PFSK-1 (cell line): ENCODE results near the gene CDKL5. TPM values are rescaled to one million over a fixed set of nuclear protein-coding genes. Genes with fewer than 3 reads are reported as not detected.

Experiments
- FOXP2 ChIP-seq: optimal IDR thresholded peaks from 2 replicates; pipeline ENCODE3; 2011; ENCODE audit warnings: borderline replicate concordance, control low read depth, inconsistent platforms; ENCODE audit not compliant: insufficient read depth; ENCODE audit errors: extremely low read length, extremely low read depth
- POLR2AphosphoS5 ChIP-seq: IDR thresholded peaks from 2 replicates; pipeline ENCODE4 v1.6.1; 2012; ENCODE audit warnings: low read depth, mild to moderate bottlenecking, control low read depth, low read length, moderate library complexity
- SIN3A ChIP-seq: IDR thresholded peaks from 2 replicates; pipeline ENCODE4 v1.6.1; 2012; ENCODE audit warnings: mild to moderate bottlenecking, low read length, moderate library complexity, borderline replicate concordance; ENCODE audit not compliant: insufficient read depth
- TAF1 ChIP-seq: IDR thresholded peaks from 2 replicates; pipeline ENCODE4 v1.6.1; 2012; ENCODE audit warnings: low read length, control low read depth, borderline replicate concordance; ENCODE audit not compliant: insufficient read depth
- polyA plus RNA-seq: library from polyadenylated mRNA; unstranded; fragments of >200 nt; gene quantifications from one replicate; pipeline ENCODE4 v1.2.1, GENCODE V29; 2012; ENCODE audit warnings: low read depth, missing spikeins; ENCODE audit not compliant: insufficient read length
- TF ChIP-seq, protein P1 (sequence below), 2 experiments: IDR thresholded peaks; 2 replicates each; pipeline versions ENCODE4 v1.6.1 to v1.8.0; 2011 to 2012; ENCODE audit warnings: low read depth in 2 of 2, low read length in 2 of 2, control low read depth in 1 of 2, inconsistent platforms in 1 of 2, mild to moderate bottlenecking in 1 of 2, moderate library complexity in 1 of 2; ENCODE audit not compliant: insufficient read depth in 1 of 2

CDKL5 gene
- not detected for polyA plus RNA-seq

DNA sequence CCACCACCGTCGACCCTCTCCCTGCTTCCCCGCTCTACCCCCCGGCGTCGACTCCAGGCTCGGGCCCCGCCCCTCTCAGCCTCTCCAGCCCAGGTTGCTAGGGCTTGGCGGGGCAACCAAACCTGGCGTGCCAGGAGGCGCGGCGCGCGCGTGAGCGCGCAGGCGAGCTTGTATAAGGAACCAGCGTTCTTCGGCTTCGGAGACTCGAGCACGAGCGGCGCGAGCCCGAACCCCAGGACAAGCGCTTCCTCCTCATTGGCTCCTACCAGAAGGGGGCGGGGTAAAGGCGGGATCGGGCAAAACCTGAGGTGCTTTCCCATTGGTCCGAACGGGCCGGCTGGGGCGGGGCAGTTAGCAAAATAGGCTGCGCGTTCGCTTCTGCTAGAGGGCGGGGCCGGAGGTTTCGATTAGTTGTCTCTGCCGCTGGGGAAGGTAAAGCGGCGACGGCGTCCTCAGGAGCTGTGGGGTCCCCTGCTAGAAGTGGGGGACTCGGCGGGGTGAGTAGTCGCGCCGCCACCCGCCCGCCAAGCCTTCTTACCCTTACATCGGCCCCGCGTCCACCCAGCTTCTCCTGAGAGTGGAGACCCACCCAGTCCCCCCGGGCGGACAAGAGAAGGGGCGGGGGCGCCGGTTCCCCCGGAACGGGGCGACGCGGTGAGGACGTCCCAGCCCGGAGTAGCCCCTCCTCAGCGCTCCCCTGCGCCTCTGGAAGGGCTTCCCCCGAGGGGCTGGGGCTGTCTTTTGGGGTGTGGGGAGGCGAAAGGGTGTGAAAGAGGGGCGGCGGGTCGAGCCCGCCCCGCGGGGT lies at the start of gene CDKL5:
Gene CDKL5 (plus strand): TSS at position 410 of the 805 bp plus-strand sequence. CDS start 81,489 bp downstream, outside the sequence.
- TF ChIP-seq FOXP2 (no peak), SIN3A (no peak), TAF1 (no peak), POLR2AphosphoS5 (no peak)
- TF ChIP-seq, protein P1, sequence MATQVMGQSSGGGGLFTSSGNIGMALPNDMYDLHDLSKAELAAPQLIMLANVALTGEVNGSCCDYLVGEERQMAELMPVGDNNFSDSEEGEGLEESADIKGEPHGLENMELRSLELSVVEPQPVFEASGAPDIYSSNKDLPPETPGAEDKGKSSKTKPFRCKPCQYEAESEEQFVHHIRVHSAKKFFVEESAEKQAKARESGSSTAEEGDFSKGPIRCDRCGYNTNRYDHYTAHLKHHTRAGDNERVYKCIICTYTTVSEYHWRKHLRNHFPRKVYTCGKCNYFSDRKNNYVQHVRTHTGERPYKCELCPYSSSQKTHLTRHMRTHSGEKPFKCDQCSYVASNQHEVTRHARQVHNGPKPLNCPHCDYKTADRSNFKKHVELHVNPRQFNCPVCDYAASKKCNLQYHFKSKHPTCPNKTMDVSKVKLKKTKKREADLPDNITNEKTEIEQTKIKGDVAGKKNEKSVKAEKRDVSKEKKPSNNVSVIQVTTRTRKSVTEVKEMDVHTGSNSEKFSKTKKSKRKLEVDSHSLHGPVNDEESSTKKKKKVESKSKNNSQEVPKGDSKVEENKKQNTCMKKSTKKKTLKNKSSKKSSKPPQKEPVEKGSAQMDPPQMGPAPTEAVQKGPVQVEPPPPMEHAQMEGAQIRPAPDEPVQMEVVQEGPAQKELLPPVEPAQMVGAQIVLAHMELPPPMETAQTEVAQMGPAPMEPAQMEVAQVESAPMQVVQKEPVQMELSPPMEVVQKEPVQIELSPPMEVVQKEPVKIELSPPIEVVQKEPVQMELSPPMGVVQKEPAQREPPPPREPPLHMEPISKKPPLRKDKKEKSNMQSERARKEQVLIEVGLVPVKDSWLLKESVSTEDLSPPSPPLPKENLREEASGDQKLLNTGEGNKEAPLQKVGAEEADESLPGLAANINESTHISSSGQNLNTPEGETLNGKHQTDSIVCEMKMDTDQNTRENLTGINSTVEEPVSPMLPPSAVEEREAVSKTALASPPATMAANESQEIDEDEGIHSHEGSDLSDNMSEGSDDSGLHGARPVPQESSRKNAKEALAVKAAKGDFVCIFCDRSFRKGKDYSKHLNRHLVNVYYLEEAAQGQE (IDR thresholded peaks at IDR 0.05; ENCODE audit: insufficient read depth in 1 of 2, low read depth in 2 of 2, low read length in 2 of 2): no peak

DNA sequence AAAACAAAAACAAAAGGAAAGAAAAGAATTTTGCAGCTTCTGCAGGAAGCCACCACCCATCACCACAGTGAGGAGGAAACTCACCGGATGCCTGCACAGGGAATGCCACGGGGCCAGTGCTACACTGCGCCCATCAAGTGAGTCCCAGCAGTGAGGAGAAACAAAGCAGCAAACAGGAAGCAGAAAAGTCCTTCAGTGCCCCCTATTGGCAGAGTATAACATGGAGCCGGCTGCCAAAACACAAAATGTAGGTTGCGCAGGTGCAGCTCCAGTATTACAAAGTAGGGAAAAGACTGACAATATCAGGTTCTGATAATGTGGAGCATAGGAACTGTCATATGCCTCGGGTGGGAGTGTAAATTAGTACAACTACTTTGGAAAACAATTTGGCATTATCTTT lies 47.6 kb upstream of the CDKL5 start:
- TF ChIP-seq SIN3A: no peak
- TF ChIP-seq, protein P1 (IDR thresholded peaks at IDR 0.05; ENCODE audit: insufficient read depth in 1 of 2, low read depth in 2 of 2, low read length in 2 of 2): no peak
- TF ChIP-seq FOXP2: no peak
- TF ChIP-seq POLR2AphosphoS5: no peak
- TF ChIP-seq TAF1: no peak

DNA sequence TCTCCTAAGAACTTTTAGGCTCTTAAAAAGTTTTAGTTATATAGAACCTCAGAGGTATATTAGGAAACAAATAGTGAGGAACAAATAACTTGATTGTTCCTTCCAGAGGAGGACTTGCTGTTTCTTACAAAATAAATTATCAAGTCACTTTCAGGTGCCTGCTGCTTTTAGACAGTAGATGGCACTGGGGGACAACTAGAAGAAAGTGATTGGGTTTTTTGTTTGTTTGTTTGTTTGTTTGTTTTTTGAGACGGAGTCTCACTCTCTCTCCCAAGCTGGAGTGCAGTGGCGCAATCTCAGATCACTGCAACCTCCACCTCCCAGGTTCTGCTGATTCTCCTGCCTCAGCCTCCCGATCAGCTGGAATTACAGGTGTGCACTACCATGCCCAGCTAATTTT lies 35.4 kb upstream of the CDKL5 start:
- no peak for TF ChIP-seq TAF1
- no peak for TF ChIP-seq FOXP2

DNA sequence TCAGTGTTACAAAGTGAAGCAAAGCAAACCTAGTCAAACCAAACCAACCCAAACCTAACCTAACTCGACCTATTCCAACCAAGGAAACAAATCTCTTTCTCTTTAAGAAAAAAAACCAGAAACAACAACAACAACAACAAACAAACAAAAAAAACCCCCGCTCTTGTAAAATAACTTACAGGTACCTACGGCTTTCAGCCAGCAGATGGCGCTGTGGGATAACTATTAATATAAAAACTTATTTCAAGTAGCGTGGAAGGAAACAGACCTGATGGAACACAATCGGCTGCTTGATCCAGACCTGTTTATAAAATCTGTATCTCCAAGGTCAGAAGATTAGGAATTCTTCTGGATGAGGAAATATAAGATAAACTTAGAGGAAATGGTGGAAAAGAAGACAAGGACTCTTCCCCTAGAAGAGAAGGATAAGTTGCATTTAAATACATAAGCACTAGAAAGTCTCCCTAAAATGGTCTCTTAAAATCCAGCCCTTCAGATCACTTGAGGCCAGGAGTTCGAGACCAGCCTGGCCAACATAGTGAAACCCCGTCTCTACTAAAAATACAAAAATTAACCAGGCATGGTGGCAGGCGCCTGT lies 34.4 kb upstream of the CDKL5 start:
- no peak for TF ChIP-seq TAF1
- TF ChIP-seq, protein P1 (IDR thresholded peaks at IDR 0.05; ENCODE audit: insufficient read depth in 1 of 2, low read depth in 2 of 2, low read length in 2 of 2): no peak
- TF ChIP-seq SIN3A: no peak
- TF ChIP-seq FOXP2: no peak
- no peak for TF ChIP-seq POLR2AphosphoS5

DNA sequence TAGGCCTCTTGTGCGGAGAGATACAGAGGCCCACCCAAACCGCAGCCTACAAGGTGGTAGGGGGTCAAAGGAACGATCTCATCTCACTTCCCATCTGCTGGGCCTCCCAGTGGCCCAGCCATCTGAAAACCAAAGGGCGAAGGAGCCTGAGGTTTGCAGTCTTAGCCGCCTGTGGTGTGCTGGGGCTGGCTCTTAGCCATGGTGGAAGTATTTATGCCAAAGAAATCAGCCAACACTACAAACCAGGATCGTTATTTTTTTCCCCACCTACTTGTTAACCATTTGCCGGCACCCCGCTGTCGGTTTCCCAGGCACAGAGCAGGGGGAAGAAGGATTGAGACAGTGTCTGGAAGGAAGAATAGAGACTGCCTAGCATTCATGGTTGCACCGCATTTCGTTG lies 30.9 kb upstream of the CDKL5 start:
- TF ChIP-seq POLR2AphosphoS5: no peak
- TF ChIP-seq SIN3A: no peak
- TF ChIP-seq TAF1: no peak
- no peak for TF ChIP-seq FOXP2
- TF ChIP-seq, protein P1 (IDR thresholded peaks at IDR 0.05; ENCODE audit: insufficient read depth in 1 of 2, low read depth in 2 of 2, low read length in 2 of 2): no peak
